Fibroblast of lung (primary cell): ENCODE data around the gene NHSL1. TPM values are rescaled to one million over a fixed set of nuclear protein-coding genes. Genes with fewer than 3 reads are reported as not detected.

Source experiments
- DNase-seq, 2 donors: peaks; one replicate each; pipeline versions ENCODE4 v3.0.0 to v3.0.0-alpha.2; 2010; ENCODE audit warnings: low read depth in 2 of 2
- H2AFZ ChIP-seq: 2 replicates; pipeline ENCODE4 v1.5.1; 2012; ENCODE audit warnings: low read length, control low read depth, inconsistent platforms
- H3K27ac ChIP-seq: 2 replicates; pipeline ENCODE4 v1.5.1; 2011; ENCODE audit warnings: low read length, control low read depth; ENCODE audit not compliant: insufficient read depth
- H3K27me3 ChIP-seq: 2 replicates; pipeline ENCODE4 v1.5.1; 2011; ENCODE audit warnings: mild to moderate bottlenecking, low read length; ENCODE audit not compliant: control insufficient read depth, insufficient read depth
- H3K36me3 ChIP-seq: 2 replicates; pipeline ENCODE4 v1.5.1; 2011; ENCODE audit warnings: low read length; ENCODE audit not compliant: control insufficient read depth, insufficient read depth
- H3K4me1 ChIP-seq: 2 replicates; pipeline ENCODE4 v1.5.1; 2011; ENCODE audit warnings: low read length; ENCODE audit not compliant: control insufficient read depth, insufficient read depth; ENCODE audit errors: extremely low read depth
- H3K4me2 ChIP-seq: 2 replicates; pipeline ENCODE4 v1.5.1; 2011; ENCODE audit warnings: low read length, control low read depth; ENCODE audit not compliant: insufficient read depth; ENCODE audit errors: extremely low read depth
- H3K4me3 ChIP-seq, 4 experiments: fragments of 200-600 bp in 1 of 4; sonication (generic) in 1 of 4; replicated peaks in 1 of 4; 2 replicates each; pipeline ENCODE4 v1.5.1; 2011 to 2016; ENCODE audit warnings: low read length in 4 of 4, low read depth in 3 of 4, mild to moderate bottlenecking in 3 of 4, control low read depth in 2 of 4, inconsistent platforms in 1 of 4, mixed read lengths in 1 of 4; ENCODE audit not compliant: insufficient read depth in 1 of 4; ENCODE audit errors: control extremely low read depth in 1 of 4
- H3K79me2 ChIP-seq: 2 replicates; pipeline ENCODE4 v1.5.1; 2012; ENCODE audit warnings: mild to moderate bottlenecking, low read length, inconsistent platforms; ENCODE audit not compliant: control insufficient read depth, insufficient read depth
- H3K9ac ChIP-seq: 2 replicates; pipeline ENCODE4 v1.5.1; 2011; ENCODE audit warnings: mild to moderate bottlenecking, low read length, control low read depth; ENCODE audit not compliant: insufficient read depth
- H3K9me3 ChIP-seq: 2 replicates; pipeline ENCODE4 v1.5.1; 2012; ENCODE audit warnings: low read depth, low read length; ENCODE audit not compliant: control insufficient read depth, insufficient read depth
- H4K20me1 ChIP-seq: 2 replicates; pipeline ENCODE4 v1.5.1; 2011; ENCODE audit warnings: low read length; ENCODE audit not compliant: control insufficient read depth, insufficient read depth; ENCODE audit errors: extremely low read depth
- EZH2 ChIP-seq: IDR thresholded peaks from 2 replicates; pipeline ENCODE4 v1.5.1; 2012; ENCODE audit warnings: low read length, control low read depth, mild to moderate bottlenecking; ENCODE audit errors: missing control alignments
- polyA plus RNA-seq, 2 donors: library from polyadenylated mRNA; depleted of rRNA in 1 of 2; stranded (reverse) in 1 of 2; unstranded in 1 of 2; fragments of >200 nt; gene quantifications; 2 replicates each; pipeline ENCODE4 v1.2.1, GENCODE V29; 2011 to 2012; ENCODE audit warnings: missing spikeins in 1 of 2
- total RNA-seq: library from RNA; depleted of rRNA; stranded (reverse); fragments of >200 nt; gene quantifications from 2 replicates; pipeline ENCODE4 v1.2.1, GENCODE V29; 2014
- TF ChIP-seq, protein P1 (sequence below), 2 donors: IDR thresholded peaks in 1 of 2; conservative IDR thresholded peaks in 1 of 2; 1 replicate in 1 of 2; 2 replicates in 1 of 2; pipeline ENCODE4 v1.5.1; 2011 to 2012; ENCODE audit warnings: low read length in 2 of 2, control low read depth in 1 of 2, inconsistent platforms in 1 of 2, low read depth in 1 of 2, mild to moderate bottlenecking in 1 of 2

NHSL1 gene
- total and polyA plus RNA-seq, 2 donors (not counting 1 experiment from before 2014, with no cell fraction given), result 9.5 to 10.6 TPM

DNA sequence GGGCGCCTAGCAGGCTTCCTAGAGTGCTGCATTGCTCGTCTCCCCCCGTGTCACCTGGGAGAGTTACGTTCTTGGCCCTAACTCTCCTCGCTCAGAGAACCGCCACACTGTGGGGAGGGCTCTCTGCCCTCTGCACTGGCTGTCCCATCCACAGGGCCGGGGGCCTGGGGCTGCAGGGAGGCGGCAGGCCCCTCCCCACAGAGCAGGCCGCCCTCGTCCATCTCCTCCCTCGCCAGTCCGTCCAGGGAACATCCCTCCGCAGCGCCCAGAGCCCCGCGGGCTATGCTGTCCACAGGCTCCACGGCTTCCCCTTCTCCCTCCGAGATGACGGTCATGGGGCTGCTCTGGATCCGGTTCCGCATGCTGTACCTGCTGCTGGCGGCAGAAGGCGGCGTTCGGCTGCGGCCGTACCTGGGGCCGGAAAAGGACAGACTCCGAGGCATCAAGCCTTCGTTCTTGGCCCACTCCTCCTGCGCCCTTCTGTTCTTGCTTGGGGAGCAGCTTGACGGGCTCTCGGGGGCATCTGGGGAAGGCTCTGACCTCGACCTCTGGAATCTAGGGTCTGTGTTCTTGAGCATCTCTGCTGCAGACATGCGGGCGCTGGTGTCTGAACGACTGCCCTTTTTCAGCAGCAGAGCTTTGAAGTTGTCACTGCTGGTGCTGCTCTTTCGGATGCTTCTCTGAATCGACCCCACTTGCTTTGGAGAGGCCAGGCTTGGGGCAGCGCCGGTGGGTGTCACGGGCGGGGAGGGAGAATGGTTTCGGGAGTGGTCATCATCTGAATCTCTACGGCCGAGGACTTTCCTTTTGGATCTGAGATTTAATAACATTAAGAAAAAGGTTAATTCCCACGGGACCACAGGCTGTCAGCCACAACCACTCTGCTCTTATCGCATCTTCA lies 75.0 kb downstream of the NHSL1 start:
- no peak overlapping the region for H3K27ac ChIP-seq
- DNase-seq, result no peak
- H3K4me3 ChIP-seq, result no peak overlapping the region
- H4K20me1 ChIP-seq, result no peaks in the 10 kb centered on the region
- no peaks in the 10 kb centered on the region for H3K9me3 ChIP-seq
- H3K27me3 ChIP-seq, result no peaks in the 10 kb centered on the region
- no peak overlapping the region for H3K9ac ChIP-seq
- H2AFZ ChIP-seq, result no peak overlapping the region
- no peak for TF ChIP-seq EZH2
- TF ChIP-seq, protein P1, sequence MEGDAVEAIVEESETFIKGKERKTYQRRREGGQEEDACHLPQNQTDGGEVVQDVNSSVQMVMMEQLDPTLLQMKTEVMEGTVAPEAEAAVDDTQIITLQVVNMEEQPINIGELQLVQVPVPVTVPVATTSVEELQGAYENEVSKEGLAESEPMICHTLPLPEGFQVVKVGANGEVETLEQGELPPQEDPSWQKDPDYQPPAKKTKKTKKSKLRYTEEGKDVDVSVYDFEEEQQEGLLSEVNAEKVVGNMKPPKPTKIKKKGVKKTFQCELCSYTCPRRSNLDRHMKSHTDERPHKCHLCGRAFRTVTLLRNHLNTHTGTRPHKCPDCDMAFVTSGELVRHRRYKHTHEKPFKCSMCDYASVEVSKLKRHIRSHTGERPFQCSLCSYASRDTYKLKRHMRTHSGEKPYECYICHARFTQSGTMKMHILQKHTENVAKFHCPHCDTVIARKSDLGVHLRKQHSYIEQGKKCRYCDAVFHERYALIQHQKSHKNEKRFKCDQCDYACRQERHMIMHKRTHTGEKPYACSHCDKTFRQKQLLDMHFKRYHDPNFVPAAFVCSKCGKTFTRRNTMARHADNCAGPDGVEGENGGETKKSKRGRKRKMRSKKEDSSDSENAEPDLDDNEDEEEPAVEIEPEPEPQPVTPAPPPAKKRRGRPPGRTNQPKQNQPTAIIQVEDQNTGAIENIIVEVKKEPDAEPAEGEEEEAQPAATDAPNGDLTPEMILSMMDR (conservative IDR thresholded peaks at IDR 0.05 in 1 of 2, IDR thresholded peaks at IDR 0.05 in 1 of 2; ENCODE audit: low read depth in 1 of 2, low read length in 2 of 2), result no peak
- no peak overlapping the region for H3K4me2 ChIP-seq
- H3K4me1 ChIP-seq, result peaks cover 2% of the 10 kb centered on the region
- H3K36me3 ChIP-seq, result peaks cover 5% of the 10 kb centered on the region
- no peaks in the 10 kb centered on the region for H3K79me2 ChIP-seq

DNA sequence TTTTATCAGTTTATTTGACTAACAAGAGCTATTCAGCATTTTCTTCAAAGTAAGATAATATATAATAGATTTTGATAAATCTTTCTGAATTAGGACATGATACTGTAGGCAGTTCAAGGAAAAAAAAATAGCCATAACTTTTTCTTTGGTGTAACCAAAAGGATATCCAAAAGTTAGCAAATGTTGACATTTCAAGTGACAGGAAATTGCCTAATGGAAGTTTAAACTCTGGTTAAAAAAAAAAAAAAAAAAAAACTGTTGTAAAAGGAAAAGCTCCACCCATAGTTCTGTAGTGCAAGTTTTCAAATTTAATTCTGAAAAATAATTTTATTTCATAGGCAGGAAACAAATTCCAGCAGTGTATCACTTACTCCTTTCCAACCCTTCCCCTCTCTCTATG lies 76.4 kb downstream of the NHSL1 start:
- Histone ChIP-seq H3K9me3 (no peaks in the 10 kb centered on the region), H3K27ac (no peak overlapping the region), H3K27me3 (no peaks in the 10 kb centered on the region), H3K9ac (no peak overlapping the region), H3K4me1 (no peaks in the 10 kb centered on the region), H3K4me2 (no peak overlapping the region), H4K20me1 (no peaks in the 10 kb centered on the region), H3K4me3 (no peak overlapping the region), H2AFZ (no peak overlapping the region), H3K79me2 (no peaks in the 10 kb centered on the region), H3K36me3 (peaks cover 5% of the 10 kb centered on the region)
- no peak for DNase-seq
- TF ChIP-seq EZH2, result no peak
- TF ChIP-seq, protein P1 (conservative IDR thresholded peaks at IDR 0.05 in 1 of 2, IDR thresholded peaks at IDR 0.05 in 1 of 2; ENCODE audit: low read depth in 1 of 2, low read length in 2 of 2), result no peak

DNA sequence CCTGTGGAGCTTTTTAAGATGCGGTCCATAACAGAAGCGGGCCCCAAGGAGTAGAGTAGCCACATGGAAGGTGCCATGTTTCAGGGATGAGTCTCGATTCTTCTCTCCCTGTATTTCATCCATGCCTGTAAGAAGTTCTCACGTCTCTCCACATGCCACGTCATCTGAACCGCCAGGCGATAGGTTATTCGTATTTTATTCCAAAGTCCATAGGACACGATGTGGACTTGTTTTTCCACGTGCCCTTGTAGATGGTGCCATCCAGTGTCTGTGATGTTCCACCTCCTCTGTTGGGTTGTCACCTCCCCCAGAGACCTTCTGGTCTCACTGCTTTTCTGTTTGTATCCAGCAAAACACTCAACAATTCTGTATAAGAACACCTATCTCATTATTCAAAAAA lies 77.7 kb downstream of the NHSL1 start:
- no peak for TF ChIP-seq EZH2
- TF ChIP-seq, protein P1 (conservative IDR thresholded peaks at IDR 0.05 in 1 of 2, IDR thresholded peaks at IDR 0.05 in 1 of 2; ENCODE audit: low read depth in 1 of 2, low read length in 2 of 2), result no peak
- Histone ChIP-seq H3K9ac (no peak overlapping the region), H2AFZ (no peak overlapping the region), H3K4me2 (no peak overlapping the region), H3K36me3 (peaks cover 5% of the 10 kb centered on the region), H3K4me3 (no peak overlapping the region), H3K27me3 (no peaks in the 10 kb centered on the region), H3K4me1 (no peaks in the 10 kb centered on the region), H3K9me3 (no peaks in the 10 kb centered on the region), H3K27ac (no peak overlapping the region), H3K79me2 (no peaks in the 10 kb centered on the region), H4K20me1 (no peaks in the 10 kb centered on the region)
- DNase-seq, result no peak
